ENCODE results near the gene SPACDR. TPM values are rescaled to one million over a fixed set of nuclear protein-coding genes. Genes with fewer than 3 reads are reported as not detected.
A peak's percentile ranks its signal among the peaks of the same experiment; 100 is the strongest.

Gene SPACDR
- total and polyA plus RNA-seq, 2 experiments from 2014 or later, result 0.42 to 0.52 TPM

- Mint-ChIP-seq H3K9me3 (peaks cover 20% of the 10 kb centered on the region), H3K27ac (peak overlapping the region; percentile 56; the same call in 1 of the 2 replicates), H3K4me1 (peaks cover 48% of the 10 kb centered on the region), H3K36me3 (ENCODE audit: low read depth) (peaks cover 59% of the 10 kb centered on the region), H3K4me3 (peak overlapping the region; percentile 93), H3K27me3 (ENCODE audit: insufficient read depth, low read depth, poor library complexity) (peaks cover 45% of the 10 kb centered on the region)
- Histone ChIP-seq H3K9me2 (ENCODE audit: insufficient read depth) (0 out of 2 replicates have a peak, but pooled peaks cover 3% of the 10 kb centered on the region), H3K4me2 (peak overlapping the region; percentile 79), H3K4me1 (ENCODE audit: insufficient read depth) (peaks cover 29% of the 10 kb centered on the region; the same call in 1 of the 2 replicates), H3K36me3 (ENCODE audit: insufficient read depth) (peaks cover 9% of the 10 kb centered on the region; the same call in 1 of the 2 replicates), H3F3A (replicated peaks; ENCODE audit: low read depth) (peaks cover 39% of the 10 kb centered on the region), H3K4me3 (peak overlapping the region; percentile 67), H4K20me1 (replicated peaks; ENCODE audit: insufficient read depth) (peaks cover 3% of the 10 kb centered on the region; the same call in 1 of the 2 replicates), H3K27ac (ENCODE audit: low read depth) (no peak overlapping the region; the same call in 1 of the 2 replicates), H3K79me2 (replicated peaks; ENCODE audit: insufficient read depth) (peaks cover 44% of the 10 kb centered on the region), H3K27me3 (ENCODE audit: insufficient read depth) (peaks cover 9% of the 10 kb centered on the region), H2AFZ (no peak overlapping the region)
- ATAC-seq, result no peak
- no peak for DNase-seq (ENCODE audit: low spot score)
- TF ChIP-seq JUNB (IDR thresholded peaks at IDR 0.05; ENCODE audit: unreplicated experiment) (no peak), POLR2AphosphoS5 (IDR thresholded peaks at IDR 0.05; ENCODE audit: low read depth) (no peak; the same call in 1 of the 2 replicates), CREB1 (CRISPR knock-in tag; IDR thresholded peaks at IDR 0.05; ENCODE audit: low read depth) (no peak)
- TF ChIP-seq, protein P1, sequence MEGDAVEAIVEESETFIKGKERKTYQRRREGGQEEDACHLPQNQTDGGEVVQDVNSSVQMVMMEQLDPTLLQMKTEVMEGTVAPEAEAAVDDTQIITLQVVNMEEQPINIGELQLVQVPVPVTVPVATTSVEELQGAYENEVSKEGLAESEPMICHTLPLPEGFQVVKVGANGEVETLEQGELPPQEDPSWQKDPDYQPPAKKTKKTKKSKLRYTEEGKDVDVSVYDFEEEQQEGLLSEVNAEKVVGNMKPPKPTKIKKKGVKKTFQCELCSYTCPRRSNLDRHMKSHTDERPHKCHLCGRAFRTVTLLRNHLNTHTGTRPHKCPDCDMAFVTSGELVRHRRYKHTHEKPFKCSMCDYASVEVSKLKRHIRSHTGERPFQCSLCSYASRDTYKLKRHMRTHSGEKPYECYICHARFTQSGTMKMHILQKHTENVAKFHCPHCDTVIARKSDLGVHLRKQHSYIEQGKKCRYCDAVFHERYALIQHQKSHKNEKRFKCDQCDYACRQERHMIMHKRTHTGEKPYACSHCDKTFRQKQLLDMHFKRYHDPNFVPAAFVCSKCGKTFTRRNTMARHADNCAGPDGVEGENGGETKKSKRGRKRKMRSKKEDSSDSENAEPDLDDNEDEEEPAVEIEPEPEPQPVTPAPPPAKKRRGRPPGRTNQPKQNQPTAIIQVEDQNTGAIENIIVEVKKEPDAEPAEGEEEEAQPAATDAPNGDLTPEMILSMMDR (conservative IDR thresholded peaks at IDR 0.05; ENCODE audit: low read depth in 2 of 2), result no peak
- TF ChIP-seq, protein P2, sequence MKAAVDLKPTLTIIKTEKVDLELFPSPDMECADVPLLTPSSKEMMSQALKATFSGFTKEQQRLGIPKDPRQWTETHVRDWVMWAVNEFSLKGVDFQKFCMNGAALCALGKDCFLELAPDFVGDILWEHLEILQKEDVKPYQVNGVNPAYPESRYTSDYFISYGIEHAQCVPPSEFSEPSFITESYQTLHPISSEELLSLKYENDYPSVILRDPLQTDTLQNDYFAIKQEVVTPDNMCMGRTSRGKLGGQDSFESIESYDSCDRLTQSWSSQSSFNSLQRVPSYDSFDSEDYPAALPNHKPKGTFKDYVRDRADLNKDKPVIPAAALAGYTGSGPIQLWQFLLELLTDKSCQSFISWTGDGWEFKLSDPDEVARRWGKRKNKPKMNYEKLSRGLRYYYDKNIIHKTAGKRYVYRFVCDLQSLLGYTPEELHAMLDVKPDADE (IDR thresholded peaks at IDR 0.05), result no peak
- TF ChIP-seq, protein P3, sequence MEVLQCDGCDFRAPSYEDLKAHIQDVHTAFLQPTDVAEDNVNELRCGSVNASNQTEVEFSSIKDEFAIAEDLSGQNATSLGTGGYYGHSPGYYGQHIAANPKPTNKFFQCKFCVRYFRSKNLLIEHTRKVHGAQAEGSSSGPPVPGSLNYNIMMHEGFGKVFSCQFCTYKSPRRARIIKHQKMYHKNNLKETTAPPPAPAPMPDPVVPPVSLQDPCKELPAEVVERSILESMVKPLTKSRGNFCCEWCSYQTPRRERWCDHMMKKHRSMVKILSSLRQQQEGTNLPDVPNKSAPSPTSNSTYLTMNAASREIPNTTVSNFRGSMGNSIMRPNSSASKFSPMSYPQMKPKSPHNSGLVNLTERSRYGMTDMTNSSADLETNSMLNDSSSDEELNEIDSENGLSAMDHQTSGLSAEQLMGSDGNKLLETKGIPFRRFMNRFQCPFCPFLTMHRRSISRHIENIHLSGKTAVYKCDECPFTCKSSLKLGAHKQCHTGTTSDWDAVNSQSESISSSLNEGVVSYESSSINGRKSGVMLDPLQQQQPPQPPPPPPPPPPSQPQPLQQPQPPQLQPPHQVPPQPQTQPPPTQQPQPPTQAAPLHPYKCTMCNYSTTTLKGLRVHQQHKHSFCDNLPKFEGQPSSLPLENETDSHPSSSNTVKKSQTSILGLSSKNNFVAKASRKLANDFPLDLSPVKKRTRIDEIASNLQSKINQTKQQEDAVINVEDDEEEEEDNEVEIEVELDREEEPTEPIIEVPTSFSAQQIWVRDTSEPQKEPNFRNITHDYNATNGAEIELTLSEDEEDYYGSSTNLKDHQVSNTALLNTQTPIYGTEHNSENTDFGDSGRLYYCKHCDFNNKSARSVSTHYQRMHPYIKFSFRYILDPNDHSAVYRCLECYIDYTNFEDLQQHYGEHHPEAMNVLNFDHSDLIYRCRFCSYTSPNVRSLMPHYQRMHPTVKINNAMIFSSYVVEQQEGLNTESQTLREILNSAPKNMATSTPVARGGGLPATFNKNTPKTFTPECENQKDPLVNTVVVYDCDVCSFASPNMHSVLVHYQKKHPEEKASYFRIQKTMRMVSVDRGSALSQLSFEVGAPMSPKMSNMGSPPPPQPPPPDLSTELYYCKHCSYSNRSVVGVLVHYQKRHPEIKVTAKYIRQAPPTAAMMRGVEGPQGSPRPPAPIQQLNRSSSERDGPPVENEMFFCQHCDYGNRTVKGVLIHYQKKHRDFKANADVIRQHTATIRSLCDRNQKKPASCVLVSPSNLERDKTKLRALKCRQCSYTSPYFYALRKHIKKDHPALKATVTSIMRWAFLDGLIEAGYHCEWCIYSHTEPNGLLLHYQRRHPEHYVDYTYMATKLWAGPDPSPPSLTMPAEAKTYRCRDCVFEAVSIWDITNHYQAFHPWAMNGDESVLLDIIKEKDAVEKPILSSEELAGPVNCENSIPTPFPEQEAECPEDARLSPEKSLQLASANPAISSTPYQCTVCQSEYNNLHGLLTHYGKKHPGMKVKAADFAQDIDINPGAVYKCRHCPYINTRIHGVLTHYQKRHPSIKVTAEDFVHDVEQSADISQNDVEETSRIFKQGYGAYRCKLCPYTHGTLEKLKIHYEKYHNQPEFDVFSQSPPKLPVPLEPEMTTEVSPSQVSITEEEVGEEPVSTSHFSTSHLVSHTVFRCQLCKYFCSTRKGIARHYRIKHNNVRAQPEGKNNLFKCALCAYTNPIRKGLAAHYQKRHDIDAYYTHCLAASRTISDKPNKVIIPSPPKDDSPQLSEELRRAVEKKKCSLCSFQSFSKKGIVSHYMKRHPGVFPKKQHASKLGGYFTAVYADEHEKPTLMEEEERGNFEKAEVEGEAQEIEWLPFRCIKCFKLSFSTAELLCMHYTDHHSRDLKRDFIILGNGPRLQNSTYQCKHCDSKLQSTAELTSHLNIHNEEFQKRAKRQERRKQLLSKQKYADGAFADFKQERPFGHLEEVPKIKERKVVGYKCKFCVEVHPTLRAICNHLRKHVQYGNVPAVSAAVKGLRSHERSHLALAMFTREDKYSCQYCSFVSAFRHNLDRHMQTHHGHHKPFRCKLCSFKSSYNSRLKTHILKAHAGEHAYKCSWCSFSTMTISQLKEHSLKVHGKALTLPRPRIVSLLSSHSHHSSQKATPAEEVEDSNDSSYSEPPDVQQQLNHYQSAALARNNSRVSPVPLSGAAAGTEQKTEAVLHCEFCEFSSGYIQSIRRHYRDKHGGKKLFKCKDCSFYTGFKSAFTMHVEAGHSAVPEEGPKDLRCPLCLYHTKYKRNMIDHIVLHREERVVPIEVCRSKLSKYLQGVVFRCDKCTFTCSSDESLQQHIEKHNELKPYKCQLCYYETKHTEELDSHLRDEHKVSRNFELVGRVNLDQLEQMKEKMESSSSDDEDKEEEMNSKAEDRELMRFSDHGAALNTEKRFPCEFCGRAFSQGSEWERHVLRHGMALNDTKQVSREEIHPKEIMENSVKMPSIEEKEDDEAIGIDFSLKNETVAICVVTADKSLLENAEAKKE (CRISPR knock-in tag; IDR thresholded peaks at IDR 0.05), result no peak
Measured at GRCh38 chr7:100431286-100431735, 32.7 kb downstream of the SPACDR start.

Data from GM23338 (cell line).